Ascending aorta (tissue), 2 donors: Measurements from ENCODE around the gene FAM221B. TPM values are rescaled to one million over a fixed set of nuclear protein-coding genes. Genes with fewer than 3 reads are reported as not detected.
A peak's percentile ranks its signal among the peaks of the same experiment; 100 is the strongest.

Experiments
- DNase-seq, 2 donors: peaks; one replicate each; pipeline ENCODE4 v3.0.0-alpha.2; 2019; ENCODE audit warnings: low spot score in 2 of 2
- H3K27ac ChIP-seq, 2 donors: fragments of 200-600 bp; sonication (generic); one replicate each; pipeline ENCODE4 v1.5.1; 2016 to 2017; ENCODE audit warnings: mild to moderate bottlenecking in 1 of 2
- H3K27me3 ChIP-seq: fragments of 200-600 bp; sonication (generic); one replicate; pipeline ENCODE4 v1.5.1; 2017
- H3K36me3 ChIP-seq, 2 donors: fragments of 200-600 bp; sonication (generic); one replicate each; pipeline ENCODE4 v1.5.1; 2016
- H3K4me1 ChIP-seq, 2 donors: fragments of 200-600 bp; sonication (generic); one replicate each; pipeline ENCODE4 v1.5.1; 2016 to 2017; ENCODE audit warnings: mild to moderate bottlenecking in 1 of 2
- H3K4me3 ChIP-seq, 2 donors: fragments of 200-600 bp; sonication (generic); one replicate each; pipeline ENCODE4 v1.5.1; 2016 to 2017; ENCODE audit warnings: mild to moderate bottlenecking in 1 of 2
- H3K9me3 ChIP-seq, 2 donors: fragments of 200-600 bp; sonication (generic); one replicate each; pipeline ENCODE4 v1.5.1; 2016
- intact Hi-C: fragments of 100-400 bp; cut with DNase I; formaldehyde crosslinking; loops from one replicate; pipeline ENCODE4 v1.15.1; 2023
- total RNA-seq: library from RNA; depleted of rRNA; stranded (reverse); fragments of >200 nt; gene quantifications from one replicate; pipeline ENCODE4 v1.1.0, GENCODE V29; 2016
- TF ChIP-seq, protein P1 (sequence below), 3 experiments: fragments of 200-600 bp in 2 of 3; fragments of 450-650 bp in 1 of 3; sonication (generic) in 2 of 3; IDR thresholded peaks; one replicate each; pipeline ENCODE4 v1.5.1; 2016 to 2019; ENCODE audit warnings: antibody characterized with exemption in 3 of 3, mild to moderate bottlenecking in 1 of 3, moderate library complexity in 1 of 3

Gene FAM221B, protein sequence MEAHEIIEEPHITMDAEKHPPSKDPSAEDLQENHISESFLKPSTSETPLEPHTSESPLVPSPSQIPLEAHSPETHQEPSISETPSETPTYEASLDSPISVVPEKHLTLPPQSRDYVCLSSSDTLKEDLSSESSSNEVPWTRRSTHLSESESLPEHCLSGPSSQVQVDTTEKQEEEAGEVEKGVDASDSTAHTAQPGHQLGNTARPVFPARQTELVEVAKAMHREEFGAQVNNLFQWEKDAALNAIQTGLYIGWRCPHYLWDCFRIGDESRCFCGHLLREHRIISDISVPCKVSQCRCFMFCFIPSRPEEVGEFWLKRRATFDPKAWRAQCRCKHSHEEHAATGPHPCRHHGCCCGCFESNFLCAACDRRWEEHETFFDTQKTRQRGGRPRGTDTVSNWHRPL
- total RNA-seq = not detected

DNA sequence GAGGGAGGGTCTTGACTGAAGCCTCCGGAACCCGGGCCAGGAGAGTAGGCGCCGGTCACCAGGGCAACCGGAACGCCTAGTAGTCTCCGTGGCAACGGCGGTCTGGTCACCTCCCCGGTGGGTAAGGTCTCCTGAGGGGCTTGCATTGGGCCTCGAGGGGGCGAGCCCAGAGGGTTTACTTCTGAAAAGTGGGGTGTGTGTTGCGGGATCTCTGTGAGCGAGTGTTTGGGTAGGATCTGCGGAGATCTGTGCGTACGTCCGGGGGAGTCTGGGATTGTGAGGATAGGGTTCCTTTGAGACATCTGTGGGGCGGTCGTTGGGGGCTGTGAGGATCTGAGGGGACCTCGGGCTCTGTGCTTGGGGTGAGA lies at the start of gene FAM221B:
Gene FAM221B, minus strand, starts transcription at position 17 of the 368 bp plus-strand sequence. CDS start 2,571 bp downstream, outside the sequence.
- Histone ChIP-seq H3K36me3 (no peaks in the 10 kb centered on the region), H3K4me3 (peak within 1 kb of the TSS; percentile 75 to 96), H3K27me3 (no peaks in the 10 kb centered on the region), H3K4me1 (peaks cover 10 to 25% of the 10 kb centered on the region in 2 donors), H3K27ac (peak within 1 kb of the TSS; percentile 88 to 98), H3K9me3 (no peaks in the 10 kb centered on the region)
- TF ChIP-seq, protein P1, sequence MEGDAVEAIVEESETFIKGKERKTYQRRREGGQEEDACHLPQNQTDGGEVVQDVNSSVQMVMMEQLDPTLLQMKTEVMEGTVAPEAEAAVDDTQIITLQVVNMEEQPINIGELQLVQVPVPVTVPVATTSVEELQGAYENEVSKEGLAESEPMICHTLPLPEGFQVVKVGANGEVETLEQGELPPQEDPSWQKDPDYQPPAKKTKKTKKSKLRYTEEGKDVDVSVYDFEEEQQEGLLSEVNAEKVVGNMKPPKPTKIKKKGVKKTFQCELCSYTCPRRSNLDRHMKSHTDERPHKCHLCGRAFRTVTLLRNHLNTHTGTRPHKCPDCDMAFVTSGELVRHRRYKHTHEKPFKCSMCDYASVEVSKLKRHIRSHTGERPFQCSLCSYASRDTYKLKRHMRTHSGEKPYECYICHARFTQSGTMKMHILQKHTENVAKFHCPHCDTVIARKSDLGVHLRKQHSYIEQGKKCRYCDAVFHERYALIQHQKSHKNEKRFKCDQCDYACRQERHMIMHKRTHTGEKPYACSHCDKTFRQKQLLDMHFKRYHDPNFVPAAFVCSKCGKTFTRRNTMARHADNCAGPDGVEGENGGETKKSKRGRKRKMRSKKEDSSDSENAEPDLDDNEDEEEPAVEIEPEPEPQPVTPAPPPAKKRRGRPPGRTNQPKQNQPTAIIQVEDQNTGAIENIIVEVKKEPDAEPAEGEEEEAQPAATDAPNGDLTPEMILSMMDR (IDR thresholded peaks at IDR 0.05) = no peak
- intact Hi-C loops = loop anchor here (1.0 to 5.0 kb wide), 5 partner anchors 13 to 171 kb away; partner anchors contain the start of genes CCDC107, HINT2 and RMRP
- peak in 1 of 2 donors; percentile 69 for DNase-seq

DNA sequence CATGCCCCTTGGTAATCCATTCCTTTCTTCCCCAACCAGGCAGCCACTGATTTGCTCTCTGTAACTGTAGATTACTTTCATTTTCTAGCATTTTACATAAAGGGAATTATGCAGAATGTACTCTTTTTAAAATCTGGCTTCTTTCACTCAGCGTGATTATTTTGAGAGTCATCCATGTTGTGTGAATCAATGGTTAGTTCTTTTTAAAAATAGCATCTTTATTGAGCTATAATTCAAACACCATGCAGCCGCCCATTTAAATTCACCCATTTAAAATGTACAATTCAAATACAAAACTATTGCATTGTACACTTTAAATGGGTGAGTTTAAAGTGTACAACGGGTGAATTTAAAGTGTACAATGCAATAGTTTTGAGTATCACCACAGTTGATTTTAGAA lies 44.0 kb upstream of the FAM221B start:
- intact Hi-C loops = no loop called here
- TF ChIP-seq, protein P1 (IDR thresholded peaks at IDR 0.05) = no peak
- no peak for DNase-seq
- no peak overlapping the region for H3K27ac ChIP-seq
- peaks cover 3 to 14% of the 10 kb centered on the region in 2 donors for H3K9me3 ChIP-seq
- no peak overlapping the region for H3K4me3 ChIP-seq
- H3K27me3 ChIP-seq = no peaks in the 10 kb centered on the region
- no peaks in the 10 kb centered on the region for H3K36me3 ChIP-seq
- H3K4me1 ChIP-seq = no peaks in the 10 kb centered on the region

DNA sequence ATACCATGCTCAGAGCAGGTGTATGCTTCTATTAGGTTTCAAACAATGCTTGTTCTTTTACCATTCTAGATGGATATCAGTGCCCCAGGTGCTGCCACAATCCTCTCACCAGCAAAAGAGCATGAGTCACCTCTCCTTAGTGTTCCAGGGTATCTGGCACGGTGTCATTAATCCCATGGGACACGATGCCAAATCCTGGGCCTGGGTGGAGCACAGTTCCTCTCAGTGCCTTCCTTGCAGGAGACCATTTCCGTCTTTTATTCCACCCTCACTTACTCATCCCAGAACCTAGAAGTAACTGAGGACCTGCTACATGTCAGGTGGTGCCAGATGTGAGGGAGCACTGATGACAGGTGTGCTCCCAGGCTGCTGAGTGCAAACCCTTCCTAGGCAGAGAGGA lies 43.0 kb upstream of the FAM221B start:
- no peaks in the 10 kb centered on the region for H3K27me3 ChIP-seq
- TF ChIP-seq, protein P1 (IDR thresholded peaks at IDR 0.05) = no peak

DNA sequence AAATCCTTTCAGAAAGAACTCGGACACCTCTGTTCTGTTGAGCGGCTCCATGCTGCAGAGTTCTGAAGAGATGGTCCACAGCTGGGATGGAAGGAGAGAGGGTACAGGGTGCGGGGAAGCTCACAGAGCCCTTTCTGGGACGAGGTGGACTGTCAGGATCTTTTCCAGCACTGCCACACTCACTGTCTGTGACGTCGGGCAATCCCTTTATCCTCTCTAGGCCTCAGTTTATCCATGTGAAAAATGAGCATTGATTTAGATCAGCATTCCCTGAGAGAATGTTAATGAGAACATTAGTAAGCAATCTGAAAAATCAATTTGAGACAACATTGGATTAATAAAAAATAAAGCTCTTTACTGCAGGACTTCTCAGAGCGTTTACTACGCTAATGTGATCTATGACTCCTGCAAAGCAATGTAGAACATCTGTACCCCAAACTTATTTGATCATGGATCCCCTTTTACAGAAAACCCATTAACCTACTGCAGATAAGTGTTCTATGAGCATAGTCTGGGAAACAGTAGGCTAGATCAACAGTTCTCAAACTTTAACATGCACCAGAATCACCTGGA lies 41.9 kb upstream of the FAM221B start, which contains the start of gene OR13J1:
Gene OR13J1, minus strand, starts transcription at position 51 of the 573 bp plus-strand sequence. Its CDS starts 0 bp downstream, at position 51.
- Histone ChIP-seq H3K4me3 (no peak within 1 kb of the TSS), H3K4me1 (no peaks in the 10 kb centered on the region), H3K36me3 (no peaks in the 10 kb centered on the region), H3K27me3 (no peaks in the 10 kb centered on the region), H3K9me3 (peaks cover 0 to under 1% of the 10 kb centered on the region in 2 donors), H3K27ac (no peak within 1 kb of the TSS)
- intact Hi-C loops = no loop called here
- DNase-seq = no peak
- TF ChIP-seq, protein P1 (IDR thresholded peaks at IDR 0.05) = no peak

More for the DNA sequence above, 43.0 kb upstream of the FAM221B start:
- intact Hi-C loops = no loop called here
- Histone ChIP-seq H3K36me3 (no peaks in the 10 kb centered on the region), H3K4me3 (no peak overlapping the region), H3K27ac (no peak overlapping the region), H3K4me1 (no peaks in the 10 kb centered on the region), H3K9me3 (peaks cover 3 to 6% of the 10 kb centered on the region in 2 donors)
- DNase-seq = no peak

DNA sequence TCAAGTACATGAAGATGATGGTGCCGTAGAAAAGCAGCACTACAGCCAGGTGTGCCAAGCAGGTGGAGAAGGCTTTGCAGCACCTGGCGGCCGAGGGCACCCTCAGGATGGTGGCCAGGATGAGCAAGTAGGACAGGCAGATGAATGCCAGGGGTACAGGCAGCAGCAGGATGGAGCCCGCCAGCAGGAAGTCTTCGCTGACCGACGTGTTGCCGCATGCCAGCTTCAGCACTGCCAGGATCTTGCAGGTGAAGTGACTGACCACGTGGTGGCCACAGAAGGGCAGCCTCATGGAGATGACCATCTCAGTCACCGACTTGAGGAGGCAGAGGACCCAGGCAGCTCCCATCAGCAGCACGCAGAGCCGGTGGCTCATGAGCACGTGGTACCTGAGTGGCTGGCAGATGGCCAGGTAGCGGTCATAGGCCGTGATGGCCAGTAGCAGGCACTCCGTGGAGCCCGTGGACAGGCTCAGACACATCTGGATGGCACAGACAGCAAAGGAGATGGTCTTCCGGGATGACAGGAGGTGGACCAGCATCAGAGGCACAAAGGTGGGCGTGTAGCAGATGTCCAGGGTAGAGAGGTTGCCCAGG lies 41.2 kb upstream of the FAM221B start:
- Histone ChIP-seq H3K4me1 (no peaks in the 10 kb centered on the region), H3K27ac (no peak overlapping the region), H3K9me3 (no peaks in the 10 kb centered on the region), H3K36me3 (no peaks in the 10 kb centered on the region), H3K27me3 (no peaks in the 10 kb centered on the region), H3K4me3 (no peak overlapping the region)
- no peak for DNase-seq
- intact Hi-C loops = no loop called here
- TF ChIP-seq, protein P1 (IDR thresholded peaks at IDR 0.05) = no peak
